ENCODE data around the gene SOX5. TPM values are rescaled to one million over a fixed set of nuclear protein-coding genes. Genes with fewer than 3 reads are reported as not detected.

Gene SOX5
- total and polyA plus RNA-seq, 2 experiments from 2014 or later, result 1.0 to 4.7 TPM

- Histone ChIP-seq H3K4me3 (no peak overlapping the region), H4K20me1 (replicated peaks; ENCODE audit: insufficient read depth) (no peaks in the 10 kb centered on the region), H3K79me2 (replicated peaks; ENCODE audit: insufficient read depth) (no peaks in the 10 kb centered on the region), H2AFZ (no peak overlapping the region), H3K36me3 (ENCODE audit: insufficient read depth) (no peaks in the 10 kb centered on the region), H3K4me1 (ENCODE audit: insufficient read depth) (peaks cover 56% of the 10 kb centered on the region), H3K9me2 (ENCODE audit: insufficient read depth) (no peaks in the 10 kb centered on the region), H3K27me3 (ENCODE audit: insufficient read depth) (no peaks in the 10 kb centered on the region), H3K27ac (ENCODE audit: low read depth) (peak overlapping the region; percentile 68; the same call in 1 of the 2 replicates), H3F3A (replicated peaks; ENCODE audit: low read depth) (no peaks in the 10 kb centered on the region), H3K4me2 (peak overlapping the region; percentile 18)
- no peak overlapping the region for H3K4me3 Mint-ChIP-seq
- DNase-seq (ENCODE audit: low spot score), result peak; percentile 24
- peaks cover 65% of the 10 kb centered on the region for H3K4me1 Mint-ChIP-seq
- no peaks in the 10 kb centered on the region for H3K36me3 Mint-ChIP-seq (ENCODE audit: low read depth)
- TF ChIP-seq POLR2AphosphoS5 (IDR thresholded peaks at IDR 0.05; ENCODE audit: low read depth) (no peak), ZNF462 (CRISPR knock-in tag; IDR thresholded peaks at IDR 0.05) (no peak), JUNB (IDR thresholded peaks at IDR 0.05; ENCODE audit: unreplicated experiment) (no peak), EZH2phosphoT487 (IDR thresholded peaks at IDR 0.05; ENCODE audit: unreplicated experiment) (no peak), ETS1 (IDR thresholded peaks at IDR 0.05) (no peak), REST (IDR thresholded peaks at IDR 0.05; ENCODE audit: unreplicated experiment) (no peak), NANOG (IDR thresholded peaks at IDR 0.05; ENCODE audit: borderline replicate concordance) (no peak), STAT1 (IDR thresholded peaks at IDR 0.05; ENCODE audit: unreplicated experiment) (no peak), ZNF114 (CRISPR knock-in tag; IDR thresholded peaks at IDR 0.05) (no peak), CREB1 (CRISPR knock-in tag; IDR thresholded peaks at IDR 0.05; ENCODE audit: low read depth) (no peak), ZNF331 (CRISPR knock-in tag; IDR thresholded peaks at IDR 0.05; ENCODE audit: low read depth) (no peak), EZH2 (IDR thresholded peaks at IDR 0.05; ENCODE audit: low read depth, unreplicated experiment) (no peak)
- TF ChIP-seq, protein P1, sequence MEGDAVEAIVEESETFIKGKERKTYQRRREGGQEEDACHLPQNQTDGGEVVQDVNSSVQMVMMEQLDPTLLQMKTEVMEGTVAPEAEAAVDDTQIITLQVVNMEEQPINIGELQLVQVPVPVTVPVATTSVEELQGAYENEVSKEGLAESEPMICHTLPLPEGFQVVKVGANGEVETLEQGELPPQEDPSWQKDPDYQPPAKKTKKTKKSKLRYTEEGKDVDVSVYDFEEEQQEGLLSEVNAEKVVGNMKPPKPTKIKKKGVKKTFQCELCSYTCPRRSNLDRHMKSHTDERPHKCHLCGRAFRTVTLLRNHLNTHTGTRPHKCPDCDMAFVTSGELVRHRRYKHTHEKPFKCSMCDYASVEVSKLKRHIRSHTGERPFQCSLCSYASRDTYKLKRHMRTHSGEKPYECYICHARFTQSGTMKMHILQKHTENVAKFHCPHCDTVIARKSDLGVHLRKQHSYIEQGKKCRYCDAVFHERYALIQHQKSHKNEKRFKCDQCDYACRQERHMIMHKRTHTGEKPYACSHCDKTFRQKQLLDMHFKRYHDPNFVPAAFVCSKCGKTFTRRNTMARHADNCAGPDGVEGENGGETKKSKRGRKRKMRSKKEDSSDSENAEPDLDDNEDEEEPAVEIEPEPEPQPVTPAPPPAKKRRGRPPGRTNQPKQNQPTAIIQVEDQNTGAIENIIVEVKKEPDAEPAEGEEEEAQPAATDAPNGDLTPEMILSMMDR (conservative IDR thresholded peaks at IDR 0.05; ENCODE audit: low read depth in 2 of 2), result no peak
- peak overlapping the region; percentile 32 for H3K27ac Mint-ChIP-seq
- no peaks in the 10 kb centered on the region for H3K9me3 Mint-ChIP-seq
- H3K27me3 Mint-ChIP-seq (ENCODE audit: insufficient read depth, low read depth, poor library complexity), result peaks cover 2% of the 10 kb centered on the region
- no peak for ATAC-seq
Observed at GRCh38 chr12:23756416-23756815, 193.1 kb downstream of the SOX5 start.
